GM18505 (cell line): Measurements from ENCODE around the gene AP1M2.

Experiments
- ATAC-seq: cut with Tn5 transposase; IDR thresholded peaks from one replicate; pipeline ENCODE4 v1.9.1; 2021; ENCODE audit not compliant: unreplicated experiment
- POLR2A ChIP-seq: IDR thresholded peaks from 4 replicates; pipeline ENCODE4 v1.6.1; 2011; ENCODE audit warnings: borderline replicate concordance; ENCODE audit not compliant: insufficient read depth, insufficient read length; ENCODE audit errors: extremely low read depth

Gene AP1M2

GRCh38 chr19:10611907-10612306 is 24.8 kb upstream of the AP1M2 start:
- no peak for ATAC-seq
- no peak for TF ChIP-seq POLR2A

- no peak for ATAC-seq
- peak; percentile 51 for TF ChIP-seq POLR2A
These were observed 17.4 kb upstream of the AP1M2 start for GRCh38 chr19:10604460-10604980.

GRCh38 chr19:10603873-10604459 is 16.9 kb upstream of the AP1M2 start:
- no peak for TF ChIP-seq POLR2A
- ATAC-seq: no peak

- no peak for ATAC-seq
These were observed 16.2 kb upstream of the AP1M2 start for GRCh38 chr19:10603084-10603872.

GRCh38 chr19:10602330-10603083 is 15.4 kb upstream of the AP1M2 start:
- ATAC-seq: peak; percentile 68
- TF ChIP-seq POLR2A: peak; percentile 49

More at GRCh38 chr19:10603084-10603872, 16.2 kb upstream of the AP1M2 start:
- TF ChIP-seq POLR2A: no peak

- no peak for ATAC-seq
- no peak for TF ChIP-seq POLR2A
These were observed 14.9 kb upstream of the AP1M2 start for GRCh38 chr19:10601999-10602329.

GRCh38 chr19:10600149-10600548 is 13.0 kb upstream of the AP1M2 start:
- no peak for ATAC-seq
- no peak for TF ChIP-seq POLR2A

GRCh38 chr19:10593820-10594637 is 6.9 kb upstream of the AP1M2 start:
- TF ChIP-seq POLR2A: no peak
- ATAC-seq: peak; percentile 40

- no peak for ATAC-seq
- no peak for TF ChIP-seq POLR2A
These were observed 6.0 kb upstream of the AP1M2 start for GRCh38 chr19:10593148-10593547.

GRCh38 chr19:10587839-10588150 is 683 bp upstream of the AP1M2 start:
- no peak for ATAC-seq
- no peak for TF ChIP-seq POLR2A

GRCh38 chr19:10586396-10586795 is 716 bp downstream of the AP1M2 start:
- no peak for TF ChIP-seq POLR2A
- no peak for ATAC-seq

GRCh38 chr19:10583036-10583776 is 3.9 kb downstream of the AP1M2 start:
- no peak for ATAC-seq
- no peak for TF ChIP-seq POLR2A
